ENCODE data around the gene IQCF5.

The IQCF5 gene

DNA sequence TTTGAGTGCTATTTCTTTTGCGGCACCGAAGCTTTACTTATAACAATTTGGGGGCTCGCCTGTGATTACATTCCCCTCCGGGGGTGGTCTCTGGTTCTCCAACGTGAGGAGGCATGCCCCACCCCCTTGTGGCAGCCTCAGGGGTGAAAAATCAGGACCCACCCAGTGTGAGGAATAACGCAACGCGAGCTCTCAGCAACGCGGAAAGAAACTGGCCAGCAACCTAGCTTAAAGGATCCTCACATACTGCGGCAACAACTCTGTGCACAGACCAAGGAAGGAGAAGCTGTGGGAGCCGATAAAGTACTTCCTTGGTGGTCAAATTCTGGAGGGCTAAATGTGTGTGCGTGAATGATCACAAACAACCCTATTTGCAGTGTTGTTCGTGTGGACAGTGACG lies 22.0 kb upstream of the IQCF5 start:
- in situ Hi-C loops (cut with MboI; ENCODE audit: low pct_unique_long_range_greater_than_20kb, low sequenced_read_pairs, unreplicated experiment): no loop called here
- TF ChIP-seq, protein P1, sequence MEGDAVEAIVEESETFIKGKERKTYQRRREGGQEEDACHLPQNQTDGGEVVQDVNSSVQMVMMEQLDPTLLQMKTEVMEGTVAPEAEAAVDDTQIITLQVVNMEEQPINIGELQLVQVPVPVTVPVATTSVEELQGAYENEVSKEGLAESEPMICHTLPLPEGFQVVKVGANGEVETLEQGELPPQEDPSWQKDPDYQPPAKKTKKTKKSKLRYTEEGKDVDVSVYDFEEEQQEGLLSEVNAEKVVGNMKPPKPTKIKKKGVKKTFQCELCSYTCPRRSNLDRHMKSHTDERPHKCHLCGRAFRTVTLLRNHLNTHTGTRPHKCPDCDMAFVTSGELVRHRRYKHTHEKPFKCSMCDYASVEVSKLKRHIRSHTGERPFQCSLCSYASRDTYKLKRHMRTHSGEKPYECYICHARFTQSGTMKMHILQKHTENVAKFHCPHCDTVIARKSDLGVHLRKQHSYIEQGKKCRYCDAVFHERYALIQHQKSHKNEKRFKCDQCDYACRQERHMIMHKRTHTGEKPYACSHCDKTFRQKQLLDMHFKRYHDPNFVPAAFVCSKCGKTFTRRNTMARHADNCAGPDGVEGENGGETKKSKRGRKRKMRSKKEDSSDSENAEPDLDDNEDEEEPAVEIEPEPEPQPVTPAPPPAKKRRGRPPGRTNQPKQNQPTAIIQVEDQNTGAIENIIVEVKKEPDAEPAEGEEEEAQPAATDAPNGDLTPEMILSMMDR (IDR thresholded peaks at IDR 0.05; ENCODE audit: extremely low read depth, insufficient read depth, missing control alignments): no peak
- DNase-seq (ENCODE audit: low spot score): no peak

DNA sequence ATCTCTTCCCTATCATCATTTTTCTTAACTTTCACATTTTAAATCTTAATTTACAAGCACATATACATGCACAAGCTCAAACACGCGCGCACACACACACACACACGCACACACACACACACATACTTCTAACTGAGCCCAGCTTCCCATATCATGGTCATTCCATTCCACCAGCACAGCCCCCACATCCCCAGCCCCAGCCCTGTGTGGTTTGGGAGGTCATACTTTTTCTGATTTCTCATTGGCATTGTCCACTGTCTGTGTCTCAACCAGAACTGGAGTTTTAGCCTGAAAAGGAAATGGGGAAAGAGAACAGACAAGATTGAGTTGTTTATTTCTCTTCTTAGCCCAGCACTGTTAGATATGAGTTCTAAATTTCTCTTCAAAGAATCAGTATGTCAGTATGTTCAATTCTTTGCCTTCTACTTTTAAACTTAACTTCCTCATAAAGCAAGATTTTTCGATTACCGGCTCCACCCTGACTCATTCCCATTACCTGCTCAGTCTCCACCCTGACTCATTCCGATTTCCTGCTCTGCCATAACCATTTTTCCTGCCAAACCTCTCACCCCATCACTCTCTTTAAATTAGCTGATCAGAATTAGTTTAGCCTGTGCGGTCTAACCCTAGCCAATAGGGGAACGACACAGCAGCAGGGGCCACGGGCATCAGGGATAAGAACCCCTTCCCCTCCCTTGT lies 21.4 kb upstream of the IQCF5 start:
- in situ Hi-C loops (cut with MboI; ENCODE audit: low pct_unique_long_range_greater_than_20kb, low sequenced_read_pairs, unreplicated experiment): no loop called here
- TF ChIP-seq, protein P1 (IDR thresholded peaks at IDR 0.05; ENCODE audit: extremely low read depth, insufficient read depth, missing control alignments): no peak
- no peak for DNase-seq (ENCODE audit: low spot score)

DNA sequence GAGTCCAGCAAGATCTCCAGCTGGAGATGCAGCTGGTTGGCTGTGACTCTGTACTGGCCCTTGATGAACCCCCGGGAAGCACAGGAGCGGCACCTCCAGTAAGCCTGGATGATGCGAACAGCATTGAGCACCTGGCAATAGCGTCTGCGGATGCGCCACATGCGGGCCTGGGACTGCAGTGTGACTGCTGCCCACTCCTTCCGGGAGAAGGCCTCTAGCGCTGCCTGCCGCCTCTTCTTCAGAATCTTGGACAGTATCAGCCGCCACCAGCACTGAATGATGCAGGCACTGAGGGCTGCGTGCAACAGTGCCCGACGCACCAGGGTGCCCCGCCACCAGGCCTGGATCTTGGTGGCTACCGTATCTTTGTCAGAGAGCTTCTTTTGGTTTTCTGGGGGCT lies 19.5 kb upstream of the IQCF5 start:
- TF ChIP-seq, protein P1 (IDR thresholded peaks at IDR 0.05; ENCODE audit: extremely low read depth, insufficient read depth, missing control alignments): no peak
- in situ Hi-C loops (cut with MboI; ENCODE audit: low pct_unique_long_range_greater_than_20kb, low sequenced_read_pairs, unreplicated experiment): no loop called here
- no peak for DNase-seq (ENCODE audit: low spot score)

DNA sequence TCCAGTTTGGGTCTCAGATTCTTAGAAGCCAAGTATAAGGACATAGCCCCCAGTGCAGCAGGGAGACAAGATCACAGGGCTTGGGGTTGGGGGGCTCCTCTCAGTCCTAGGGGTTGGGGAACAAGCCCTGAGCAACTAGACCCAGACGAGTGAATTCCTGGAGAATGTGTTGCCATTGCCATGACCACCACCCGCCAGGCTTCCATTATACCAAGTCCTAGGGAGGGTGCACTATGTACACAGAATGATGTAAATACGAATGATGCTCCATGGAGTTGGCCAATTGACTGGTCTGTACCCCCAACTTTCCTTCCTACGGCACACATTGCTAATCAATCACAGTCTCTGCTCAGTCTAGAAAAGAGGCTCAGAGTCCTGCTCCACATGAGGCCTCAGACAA lies 19.0 kb upstream of the IQCF5 start:
- TF ChIP-seq, protein P1 (IDR thresholded peaks at IDR 0.05; ENCODE audit: extremely low read depth, insufficient read depth, missing control alignments): no peak
- no peak for DNase-seq (ENCODE audit: low spot score)
- in situ Hi-C loops (cut with MboI; ENCODE audit: low pct_unique_long_range_greater_than_20kb, low sequenced_read_pairs, unreplicated experiment): no loop called here

DNA sequence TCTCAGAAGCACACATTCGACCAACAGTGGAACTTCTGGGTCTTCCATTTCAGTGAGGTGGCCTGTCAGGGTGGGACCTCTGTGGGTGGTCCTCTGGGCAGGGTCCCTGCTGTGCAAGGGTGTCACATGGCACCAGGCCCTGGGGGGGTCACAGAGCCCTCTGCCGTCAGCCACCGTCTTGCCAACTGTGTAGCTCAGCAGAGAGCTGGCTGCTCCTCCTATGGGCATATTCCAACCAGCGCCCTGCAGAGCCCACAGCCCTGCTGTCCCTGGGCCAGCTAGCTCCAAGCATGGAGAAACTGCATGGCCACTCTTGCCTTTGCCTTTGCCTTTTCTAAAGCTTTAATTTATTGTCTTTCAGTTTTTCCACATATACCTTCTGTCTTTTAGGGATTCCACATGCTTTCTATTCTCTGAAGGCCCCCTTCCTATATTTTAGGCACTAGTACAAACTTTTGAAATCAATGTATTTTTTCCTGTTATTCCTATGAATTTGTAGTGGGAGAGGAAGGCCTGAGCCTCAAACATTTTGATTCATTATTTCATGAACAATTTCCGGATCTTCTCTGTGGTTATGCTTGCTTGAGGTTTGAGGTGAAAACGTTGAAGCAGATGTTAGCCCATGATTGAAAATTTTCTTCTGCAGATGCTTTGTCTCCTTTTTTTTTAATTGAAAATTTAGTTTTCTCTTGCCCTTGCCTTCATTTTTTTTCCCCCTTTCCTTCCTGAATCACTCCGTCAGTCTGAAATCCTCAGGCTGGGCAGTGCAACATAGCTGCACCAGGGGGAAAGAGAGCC lies 16.0 kb upstream of the IQCF5 start:
- no peak for DNase-seq (ENCODE audit: low spot score)
- TF ChIP-seq, protein P1 (IDR thresholded peaks at IDR 0.05; ENCODE audit: extremely low read depth, insufficient read depth, missing control alignments): no peak
- in situ Hi-C loops (cut with MboI; ENCODE audit: low pct_unique_long_range_greater_than_20kb, low sequenced_read_pairs, unreplicated experiment): no loop called here

DNA sequence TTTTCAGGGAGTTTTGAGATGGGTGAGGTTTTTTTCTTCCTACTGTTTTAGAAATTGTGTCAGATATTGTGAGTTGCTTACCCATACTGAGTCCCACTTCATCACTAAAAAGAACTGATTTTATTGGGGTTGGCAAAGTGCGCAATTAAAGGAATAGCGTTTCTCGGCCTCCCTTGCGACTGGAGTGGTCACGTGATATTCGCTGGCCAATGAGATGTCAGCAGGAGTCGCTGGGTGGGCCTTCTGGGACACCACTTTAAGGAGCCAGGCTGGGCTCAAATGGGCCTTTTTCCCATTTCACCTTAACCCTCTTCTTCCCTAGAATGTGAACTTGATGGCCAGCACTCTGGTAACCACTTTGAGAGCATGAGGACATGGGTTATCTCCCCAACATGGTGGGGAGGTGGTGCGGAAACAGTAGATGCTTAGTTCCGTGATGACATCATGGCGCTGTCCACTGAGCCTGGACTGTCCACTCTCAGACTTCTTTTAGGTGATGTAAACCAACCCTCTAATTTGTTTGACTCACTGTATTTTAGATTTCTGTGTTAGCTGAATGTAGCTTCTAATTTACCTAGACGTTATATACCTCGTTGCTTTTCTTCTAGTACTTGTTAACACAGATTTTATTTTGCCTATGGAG lies 13.2 kb upstream of the IQCF5 start:
- TF ChIP-seq, protein P1 (IDR thresholded peaks at IDR 0.05; ENCODE audit: extremely low read depth, insufficient read depth, missing control alignments): no peak
- in situ Hi-C loops (cut with MboI; ENCODE audit: low pct_unique_long_range_greater_than_20kb, low sequenced_read_pairs, unreplicated experiment): no loop called here
- no peak for DNase-seq (ENCODE audit: low spot score)

Measured in GM13977 (cell line).